Measurements from ENCODE around the gene LENG1.
A peak's percentile ranks its signal among the peaks of the same experiment; 100 is the strongest.
"Not testable (repeated sequence)": the region's sequence is repeated elsewhere in the genome, so short reads cannot be mapped to it uniquely, and the experiment has no call there.

LENG1 gene

GRCh38 chr19:54159352-54160181 lies at the start of gene LENG1:
LENG1 (minus strand) TSS chr19:54159721; CDS start chr19:54159695, 26 bp downstream.
- DNase-seq (ENCODE audit: low spot score), result peak; percentile 91

GRCh38 chr19:54208784-54209057 lies 49.2 kb upstream of the LENG1 start:
- no peak for DNase-seq (ENCODE audit: low spot score)

- DNase-seq (ENCODE audit: low spot score), result no peak
Measured at GRCh38 chr19:54207983-54208783, 48.7 kb upstream of the LENG1 start.

- DNase-seq (ENCODE audit: low spot score), result no peak
Measured at GRCh38 chr19:54207676-54207982, 48.1 kb upstream of the LENG1 start.

GRCh38 chr19:54207193-54207592 lies 47.7 kb upstream of the LENG1 start:
- DNase-seq (ENCODE audit: low spot score), result not testable (repeated sequence)

- DNase-seq (ENCODE audit: low spot score), result no peak
Measured at GRCh38 chr19:54206831-54207177, 47.3 kb upstream of the LENG1 start.

GRCh38 chr19:54206030-54206830 lies 46.7 kb upstream of the LENG1 start:
- DNase-seq (ENCODE audit: low spot score), result no peak

GRCh38 chr19:54204767-54205468 lies 45.4 kb upstream of the LENG1 start:
- DNase-seq (ENCODE audit: low spot score), result no peak

- no peak for DNase-seq (ENCODE audit: low spot score)
Measured at GRCh38 chr19:54203151-54203611, 43.7 kb upstream of the LENG1 start.

- no peak for DNase-seq (ENCODE audit: low spot score)
Measured at GRCh38 chr19:54201980-54202379, 42.5 kb upstream of the LENG1 start.

- no peak for DNase-seq (ENCODE audit: low spot score)
Measured at GRCh38 chr19:54201172-54201701, 41.7 kb upstream of the LENG1 start.

GRCh38 chr19:54199401-54199800 lies 39.9 kb upstream of the LENG1 start:
- no peak for DNase-seq (ENCODE audit: low spot score)

- DNase-seq (ENCODE audit: low spot score), result no peak
Measured at GRCh38 chr19:54197121-54197520, 37.6 kb upstream of the LENG1 start.

- DNase-seq (ENCODE audit: low spot score), result no peak
Measured at GRCh38 chr19:54196536-54196935, 37.0 kb upstream of the LENG1 start.

GRCh38 chr19:54194463-54194862 lies 34.9 kb upstream of the LENG1 start:
- DNase-seq (ENCODE audit: low spot score), result not testable (repeated sequence)

GRCh38 chr19:54193011-54193410 lies 33.5 kb upstream of the LENG1 start:
- DNase-seq (ENCODE audit: low spot score), result no peak

- no peak for DNase-seq (ENCODE audit: low spot score)
Measured at GRCh38 chr19:54191811-54192453, 32.4 kb upstream of the LENG1 start.

GRCh38 chr19:54191011-54191810 lies 31.7 kb upstream of the LENG1 start, which contains the start of gene TSEN34:
TSEN34 (plus strand) TSS chr19:54191308; CDS start chr19:54191365, 57 bp downstream.
- DNase-seq (ENCODE audit: low spot score), result peak; percentile 70

GRCh38 chr19:54190503-54191010 lies 31.0 kb upstream of the LENG1 start:
- DNase-seq (ENCODE audit: low spot score), result peak; percentile 69
